ENCODE results near the gene AHNAK.
"Not testable (repeated sequence)": the region's sequence is repeated elsewhere in the genome, so short reads cannot be mapped to it uniquely, and the experiment has no call there.

DNA sequence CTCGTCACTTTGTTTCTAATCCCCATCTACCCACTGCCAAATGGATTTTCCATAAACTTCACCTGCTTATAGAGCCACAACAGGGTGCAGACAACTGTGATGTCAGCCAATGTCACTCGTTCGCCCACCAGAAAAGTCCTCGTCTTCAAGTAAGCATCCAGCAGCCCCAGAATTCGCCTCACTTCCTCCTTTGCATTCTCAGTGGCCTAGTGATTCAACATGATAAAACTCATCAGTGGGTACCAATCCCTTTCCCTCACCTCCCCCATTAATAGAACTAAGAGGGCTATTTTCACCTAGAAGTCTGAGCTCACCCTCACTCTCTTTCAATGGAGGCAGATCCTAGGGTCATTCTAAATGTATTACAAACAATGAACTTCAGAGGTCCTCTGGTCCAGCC lies 24.3 kb upstream of the AHNAK start:
- not testable (repeated sequence) for TF ChIP-seq CTCF, POLR2A (IDR thresholded peaks at IDR 0.05)

Measured in thyroid gland (tissue), 4 donors.